OCI-LY7 (cell line): Measurements from ENCODE around the gene SMOC2. TPM values are rescaled to one million over a fixed set of nuclear protein-coding genes. Genes with fewer than 3 reads are reported as not detected.

ENCODE experiments used
- BruUV-seq: library from RNA; stranded (reverse); fragments of 400-500 nt; replicated peaks from 2 replicates; lab custom pipeline; 2021; lab: Mats Ljungman, UMichigan
- CTCF ChIA-PET: fragments of 300-600 bp; sonication (Branson Sonifier 250); formaldehyde crosslinking; loops from one replicate; lab custom pipeline; 2022; ENCODE audit warnings: antibody characterized with exemption; ENCODE audit not compliant: unreplicated experiment; lab: Charles Lee
- POLR2A ChIA-PET: fragments of 300-600 bp; sonication (Branson Sonifier 250); formaldehyde crosslinking; loops from one replicate; lab custom pipeline; 2022; ENCODE audit warnings: antibody characterized with exemption; lab: Charles Lee
- DNase-seq: peaks from one replicate; pipeline ENCODE4 v3.0.0-alpha.2; 2015; ENCODE audit warnings: low spot score
- H2AFZ ChIP-seq: fragments of 200-600 bp; sonication (generic), shearing (Covaris generic); 2 replicates; pipeline ENCODE4 v1.6.1; 2014; ENCODE audit warnings: mild to moderate bottlenecking, antibody characterized with exemption, low read length, moderate library complexity
- H3K27ac ChIP-seq: fragments of 200-600 bp; sonication (generic); 2 replicates; pipeline ENCODE4 v1.5.1; 2014; ENCODE audit warnings: mixed run types, low read depth, mild to moderate bottlenecking, moderate library complexity, low read length, inconsistent platforms; ENCODE audit not compliant: poor library complexity, severe bottlenecking
- H3K36me3 ChIP-seq: fragments of 200-600 bp; sonication (generic); 2 replicates; pipeline ENCODE4 v1.6.1; 2014; ENCODE audit warnings: mild to moderate bottlenecking, antibody characterized with exemption, low read length, moderate library complexity, mixed read lengths; ENCODE audit not compliant: insufficient read depth
- H3K4me1 ChIP-seq: fragments of 200-600 bp; sonication (generic); 2 replicates; pipeline ENCODE4 v1.5.1; 2014; ENCODE audit warnings: mild to moderate bottlenecking, low read length; ENCODE audit not compliant: insufficient read depth, poor library complexity, severe bottlenecking
- H3K4me2 ChIP-seq: fragments of 200-600 bp; sonication (generic); 2 replicates; pipeline ENCODE4 v1.6.1; 2014; ENCODE audit warnings: mild to moderate bottlenecking, low read length
- H3K4me3 ChIP-seq: fragments of 200-600 bp; sonication (generic); 2 replicates; pipeline ENCODE4 v1.5.1; 2014; ENCODE audit warnings: mild to moderate bottlenecking, low read depth, low read length; ENCODE audit not compliant: poor library complexity, severe bottlenecking
- H3K79me2 ChIP-seq: fragments of 200-600 bp; sonication (generic); 2 replicates; pipeline ENCODE4 v1.6.1; 2016; ENCODE audit warnings: low read depth, mild to moderate bottlenecking, low read length, moderate library complexity, mixed read lengths; ENCODE audit not compliant: insufficient read depth
- H3K9me2 ChIP-seq: fragments of 200-600 bp; sonication (generic); 2 replicates; pipeline ENCODE4 v1.6.1; 2016; ENCODE audit warnings: mild to moderate bottlenecking, low read length, mixed read lengths; ENCODE audit not compliant: insufficient read depth
- H3K9me3 ChIP-seq: fragments of 200-600 bp; sonication (generic); 2 replicates; pipeline ENCODE4 v1.6.1; 2014; ENCODE audit warnings: mild to moderate bottlenecking, mixed run types, low read length, mixed read lengths
- H4K20me1 ChIP-seq: fragments of 200-600 bp; sonication (generic); 2 replicates; pipeline ENCODE4 v1.6.1; 2014; ENCODE audit warnings: mild to moderate bottlenecking, antibody characterized with exemption, low read length, moderate library complexity, mixed read lengths; ENCODE audit not compliant: insufficient read depth
- CTCF ChIP-seq: fragments of 200-600 bp; sonication (generic); conservative IDR thresholded peaks from 2 replicates; pipeline ENCODE4 v1.5.1; 2014; ENCODE audit warnings: mild to moderate bottlenecking, antibody characterized with exemption, low read length, moderate library complexity, mixed read lengths
- EZH2phosphoT487 ChIP-seq: fragments of 200-600 bp; sonication (generic); IDR thresholded peaks from 2 replicates; pipeline ENCODE4 v1.6.1; 2018; ENCODE audit warnings: low read depth, borderline replicate concordance, mild to moderate bottlenecking, mixed run types, antibody characterized with exemption, low read length, moderate library complexity, mixed read lengths
- intact Hi-C: fragments of 100-400 bp; cut with micrococcal nuclease; formaldehyde crosslinking; loops from one replicate; pipeline ENCODE4 v1.10.0; 2022; ENCODE audit not compliant: unreplicated experiment
- total RNA-seq, 2 experiments: library from RNA; depleted of rRNA in 1 of 2; stranded (reverse); fragments of >200 nt in 1 of 2; shearing (Covaris generic) in 1 of 2; gene quantifications; 2 replicates each; pipeline ENCODE4 v1.2.3, GENCODE V29; 2014 to 2022

The SMOC2 gene
- total RNA-seq, 2 experiments from 2014 or later = not detected

- no peaks in the 10 kb centered on the region for H3K4me1 ChIP-seq
- TF ChIP-seq CTCF (no peak), EZH2phosphoT487 (no peak)
- H3K4me3 ChIP-seq = no peak overlapping the region
- intact Hi-C loops = no loop called here
- no peaks in the 10 kb centered on the region for H4K20me1 ChIP-seq
- no peak overlapping the region for H3K27ac ChIP-seq
- H3K36me3 ChIP-seq = no peaks in the 10 kb centered on the region
- no peak for DNase-seq
- ChIA-PET CTCF (no interaction called here), POLR2A (no interaction called here)
- BruUV-seq = no TSS peak
- H3K79me2 ChIP-seq = no peaks in the 10 kb centered on the region
- no peak overlapping the region for H2AFZ ChIP-seq
- H3K9me3 ChIP-seq = no peaks in the 10 kb centered on the region
- H3K4me2 ChIP-seq = no peak overlapping the region
- H3K9me2 ChIP-seq = no peaks in the 10 kb centered on the region
These were observed 230.3 kb downstream of the SMOC2 start for GRCh38 chr6:168671028-168671862.

GRCh38 chr6:168671863-168672546 lies 231.0 kb downstream of the SMOC2 start:
- BruUV-seq = no TSS peak

More at GRCh38 chr6:168671863-168672546, 231.0 kb downstream of the SMOC2 start:
- no peak overlapping the region for H3K27ac ChIP-seq
- intact Hi-C loops = no loop called here
- H3K4me1 ChIP-seq = no peaks in the 10 kb centered on the region
- no peaks in the 10 kb centered on the region for H3K9me2 ChIP-seq
- no peaks in the 10 kb centered on the region for H3K9me3 ChIP-seq
- no peak overlapping the region for H3K4me3 ChIP-seq
- H4K20me1 ChIP-seq = no peaks in the 10 kb centered on the region
- H2AFZ ChIP-seq = no peak overlapping the region
- H3K79me2 ChIP-seq = no peaks in the 10 kb centered on the region
- TF ChIP-seq CTCF = no peak
- no peak for DNase-seq
- POLR2A ChIA-PET = no interaction called here
- CTCF ChIA-PET = no interaction called here
- H3K36me3 ChIP-seq = no peaks in the 10 kb centered on the region
- no peak overlapping the region for H3K4me2 ChIP-seq
